ENCODE data around the gene RPP14. TPM values are rescaled to one million over a fixed set of nuclear protein-coding genes. Genes with fewer than 3 reads are reported as not detected.
"Not testable (repeated sequence)": the region's sequence is repeated elsewhere in the genome, so short reads cannot be mapped to it uniquely, and the experiment has no call there.

Gene RPP14
- total RNA-seq, 4 donors from 2014 or later, result 9.2 to 25.1 (median 18.8) TPM

DNA sequence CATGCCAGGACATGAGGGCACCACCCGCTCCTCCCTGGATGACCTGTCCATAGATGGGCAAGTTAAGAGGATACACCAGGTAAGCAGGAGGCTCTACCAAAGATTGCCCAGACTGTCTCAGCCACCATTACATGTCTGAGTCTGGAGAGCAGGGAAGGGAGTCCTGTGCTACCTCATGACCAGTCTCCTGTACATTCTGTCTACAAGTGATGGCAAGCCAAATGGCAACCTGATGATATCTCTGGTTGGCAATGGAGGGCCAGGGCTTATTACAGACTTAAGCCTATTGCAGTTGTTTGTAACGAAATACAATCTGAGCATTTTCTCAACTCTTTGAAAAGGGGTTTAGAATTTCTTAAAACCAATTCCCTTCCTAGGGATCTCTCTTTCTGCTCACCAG lies 36.7 kb upstream of the RPP14 start:
- Histone ChIP-seq H3K27me3 (no peaks in the 10 kb centered on the region), H3K9me3 (no peaks in the 10 kb centered on the region), H3K36me3 (peaks cover 0 to 16% (median 4%) of the 10 kb centered on the region in 4 donors), H3K27ac (no peak overlapping the region), H3K4me1 (peaks cover 0 to 12% (median 8%) of the 10 kb centered on the region in 4 donors), H3K4me3 (no peak overlapping the region)
- in situ Hi-C loops (cut with MboI; ENCODE audit: low pct_ligation_motif_present in 1 of 4, low pct_unique_long_range_greater_than_20kb in 1 of 4, low sequenced_read_pairs in 3 of 4) (no loop called here), intact Hi-C loops (cut with DNase I; ENCODE audit: low total_unique reads) (no loop called here)
- DNase-seq, result no peak
- WGBS, 2 donors (ENCODE audit: low coverage in 1 of 2), result 86 to 100% methylated on average over 1 to 2 of the region's 2 CpGs
- TF ChIP-seq POLR2AphosphoS5 (IDR thresholded peaks at IDR 0.05), result no peak
- TF ChIP-seq, protein P1, sequence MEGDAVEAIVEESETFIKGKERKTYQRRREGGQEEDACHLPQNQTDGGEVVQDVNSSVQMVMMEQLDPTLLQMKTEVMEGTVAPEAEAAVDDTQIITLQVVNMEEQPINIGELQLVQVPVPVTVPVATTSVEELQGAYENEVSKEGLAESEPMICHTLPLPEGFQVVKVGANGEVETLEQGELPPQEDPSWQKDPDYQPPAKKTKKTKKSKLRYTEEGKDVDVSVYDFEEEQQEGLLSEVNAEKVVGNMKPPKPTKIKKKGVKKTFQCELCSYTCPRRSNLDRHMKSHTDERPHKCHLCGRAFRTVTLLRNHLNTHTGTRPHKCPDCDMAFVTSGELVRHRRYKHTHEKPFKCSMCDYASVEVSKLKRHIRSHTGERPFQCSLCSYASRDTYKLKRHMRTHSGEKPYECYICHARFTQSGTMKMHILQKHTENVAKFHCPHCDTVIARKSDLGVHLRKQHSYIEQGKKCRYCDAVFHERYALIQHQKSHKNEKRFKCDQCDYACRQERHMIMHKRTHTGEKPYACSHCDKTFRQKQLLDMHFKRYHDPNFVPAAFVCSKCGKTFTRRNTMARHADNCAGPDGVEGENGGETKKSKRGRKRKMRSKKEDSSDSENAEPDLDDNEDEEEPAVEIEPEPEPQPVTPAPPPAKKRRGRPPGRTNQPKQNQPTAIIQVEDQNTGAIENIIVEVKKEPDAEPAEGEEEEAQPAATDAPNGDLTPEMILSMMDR (IDR thresholded peaks at IDR 0.05), result no peak
- TF ChIP-seq POLR2A (IDR thresholded peaks at IDR 0.05), result no peak
- no peak for TF ChIP-seq EP300 (IDR thresholded peaks at IDR 0.05; ENCODE audit: low read depth)

DNA sequence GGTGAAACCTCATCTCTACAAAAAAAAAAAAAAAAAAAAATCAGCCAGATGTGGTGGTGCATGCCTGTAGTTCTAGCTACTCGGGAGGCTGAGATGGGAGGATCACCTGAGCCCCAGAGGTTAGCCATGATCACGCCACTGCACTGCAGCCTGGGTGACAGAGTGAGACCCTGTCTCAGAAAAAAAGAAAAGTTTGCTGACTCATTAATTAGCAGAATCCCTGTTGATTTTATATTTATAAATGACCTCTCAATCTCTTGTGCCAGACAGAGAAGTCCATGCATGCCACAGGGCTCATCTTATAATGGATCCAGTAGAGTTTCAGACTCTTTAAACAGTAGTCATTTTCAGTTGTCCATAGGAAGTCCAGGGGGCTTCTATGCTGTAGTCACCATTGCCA lies 35.6 kb upstream of the RPP14 start:
- Histone ChIP-seq H3K27ac (no peak overlapping the region), H3K4me1 (peaks cover 0 to 12% (median 8%) of the 10 kb centered on the region in 4 donors), H3K36me3 (peaks cover 0 to 24% (median 9%) of the 10 kb centered on the region in 4 donors), H3K9me3 (no peaks in the 10 kb centered on the region), H3K4me3 (no peak overlapping the region), H3K27me3 (no peaks in the 10 kb centered on the region)
- TF ChIP-seq POLR2A (IDR thresholded peaks at IDR 0.05), result no peak
- TF ChIP-seq POLR2AphosphoS5 (IDR thresholded peaks at IDR 0.05), result no peak
- TF ChIP-seq EP300 (IDR thresholded peaks at IDR 0.05; ENCODE audit: low read depth), result no peak
- TF ChIP-seq, protein P1 (IDR thresholded peaks at IDR 0.05), result no peak
- 97% methylated on average over 2 of the region's 2 CpGs; no CpG with 5 or more reads in 1 of the 2 donors for WGBS, 2 donors (ENCODE audit: low coverage in 1 of 2)
- in situ Hi-C loops (cut with MboI; ENCODE audit: low pct_ligation_motif_present in 1 of 4, low pct_unique_long_range_greater_than_20kb in 1 of 4, low sequenced_read_pairs in 3 of 4) (no loop called here), intact Hi-C loops (cut with DNase I; ENCODE audit: low total_unique reads) (no loop called here)
- DNase-seq, result no peak

DNA sequence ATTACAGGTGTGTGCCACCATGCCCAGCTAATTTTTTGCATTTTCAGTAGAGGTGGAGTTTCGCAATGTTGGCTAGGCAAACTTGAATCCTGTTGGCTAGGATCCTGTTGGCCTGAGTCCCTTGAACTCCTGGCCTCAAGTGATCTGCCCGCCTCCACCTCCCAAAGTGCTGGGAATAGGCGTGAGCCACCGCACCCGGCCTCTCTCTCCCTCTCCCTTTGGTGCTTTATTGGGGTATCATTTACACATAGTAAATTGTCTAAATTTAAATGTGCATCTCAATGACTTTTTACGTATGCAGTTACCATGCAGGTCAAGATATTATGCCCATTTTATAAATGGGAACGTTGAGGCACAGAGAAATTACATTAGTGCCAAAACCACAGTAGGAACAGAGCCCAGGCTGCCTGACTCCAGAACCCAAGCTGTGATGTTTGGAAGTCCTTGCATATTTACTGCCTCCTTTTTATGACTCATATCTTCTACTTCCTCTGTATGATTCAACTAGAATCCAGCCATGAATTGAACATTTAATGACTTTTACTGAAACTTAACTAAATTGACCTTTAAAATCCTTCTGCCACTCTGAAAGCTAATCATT lies 34.0 kb upstream of the RPP14 start:
- in situ Hi-C loops (cut with MboI; ENCODE audit: low pct_ligation_motif_present in 1 of 4, low pct_unique_long_range_greater_than_20kb in 1 of 4, low sequenced_read_pairs in 3 of 4), result no loop called here
- Histone ChIP-seq H3K36me3 (peaks cover 0 to 24% (median 10%) of the 10 kb centered on the region in 4 donors), H3K9me3 (no peaks in the 10 kb centered on the region), H3K27ac (peak overlapping the region in 3 of 4 donors; percentile 3 to 45 (median 17)), H3K4me1 (peaks cover 0 to 12% (median 8%) of the 10 kb centered on the region in 4 donors), H3K4me3 (no peak overlapping the region), H3K27me3 (no peaks in the 10 kb centered on the region)
- intact Hi-C loops (cut with DNase I; ENCODE audit: low total_unique reads), result no loop called here
- 39 to 62% methylated on average over 3 to 7 of the region's 7 CpGs for WGBS, 2 donors (ENCODE audit: low coverage in 1 of 2)
- DNase-seq, result no peak
- TF ChIP-seq POLR2A (IDR thresholded peaks at IDR 0.05) (no peak), POLR2AphosphoS5 (IDR thresholded peaks at IDR 0.05) (no peak), EP300 (IDR thresholded peaks at IDR 0.05; ENCODE audit: low read depth) (no peak)
- TF ChIP-seq, protein P1 (IDR thresholded peaks at IDR 0.05), result no peak

DNA sequence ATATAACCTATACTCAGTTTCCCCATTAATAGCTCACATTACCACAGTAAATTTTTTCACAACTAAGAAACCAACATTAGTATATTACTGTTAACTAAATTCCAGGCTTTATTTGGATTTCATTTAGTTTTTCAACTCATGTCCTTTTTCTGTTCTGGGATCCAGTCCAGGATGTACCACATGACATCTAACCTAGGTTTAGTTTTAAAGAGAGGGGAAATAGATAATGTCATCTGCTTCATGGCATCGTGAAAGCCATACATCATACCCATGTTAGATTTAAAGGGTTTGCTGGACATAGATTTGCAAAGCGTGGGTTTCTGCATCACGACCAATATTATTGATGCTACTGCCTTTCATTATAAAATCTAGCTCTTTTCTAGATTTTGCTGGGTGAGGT lies 33.2 kb upstream of the RPP14 start:
- TF ChIP-seq POLR2A (IDR thresholded peaks at IDR 0.05), result no peak
- TF ChIP-seq EP300 (IDR thresholded peaks at IDR 0.05; ENCODE audit: low read depth), result no peak
- no peak for TF ChIP-seq POLR2AphosphoS5 (IDR thresholded peaks at IDR 0.05)
- TF ChIP-seq, protein P1 (IDR thresholded peaks at IDR 0.05), result no peak
- no peaks in the 10 kb centered on the region for H3K9me3 ChIP-seq
- H3K27me3 ChIP-seq, result no peaks in the 10 kb centered on the region
- no peak overlapping the region for H3K4me3 ChIP-seq
- intact Hi-C loops (cut with DNase I; ENCODE audit: low total_unique reads) (no loop called here), in situ Hi-C loops (cut with MboI; ENCODE audit: low pct_ligation_motif_present in 1 of 4, low pct_unique_long_range_greater_than_20kb in 1 of 4, low sequenced_read_pairs in 3 of 4) (no loop called here)
- no peak for DNase-seq
- WGBS, 2 donors (ENCODE audit: low coverage in 1 of 2), result 87 to 94% methylated on average over 3 of the region's 3 CpGs
- peak overlapping the region in 1 of 4 donors; percentile 45 for H3K27ac ChIP-seq
- peaks cover 0 to 12% (median 8%) of the 10 kb centered on the region in 4 donors for H3K4me1 ChIP-seq
- H3K36me3 ChIP-seq, result peaks cover 0 to 24% (median 8%) of the 10 kb centered on the region in 4 donors

DNA sequence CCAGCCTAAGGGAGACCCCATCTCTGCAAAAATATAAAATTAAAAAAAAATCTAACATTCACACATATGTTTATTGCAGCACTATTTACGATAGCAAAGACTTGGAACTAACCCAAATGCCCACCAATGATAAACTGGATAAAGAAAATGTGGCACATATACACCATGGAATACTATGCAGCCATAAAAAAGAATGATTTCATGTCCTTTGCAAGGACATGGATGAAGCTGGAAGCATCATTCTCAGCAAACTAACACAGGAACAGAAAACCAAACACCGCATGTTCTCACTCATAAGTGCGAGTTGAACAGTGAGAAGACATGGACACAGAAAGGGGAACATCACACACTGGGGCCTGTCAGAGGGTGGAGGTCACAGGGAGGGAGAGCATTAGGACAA lies 32.7 kb upstream of the RPP14 start:
- in situ Hi-C loops (cut with MboI; ENCODE audit: low pct_ligation_motif_present in 1 of 4, low pct_unique_long_range_greater_than_20kb in 1 of 4, low sequenced_read_pairs in 3 of 4); intact Hi-C loops (cut with DNase I; ENCODE audit: low total_unique reads): not testable (repeated sequence)
- H3K36me3 ChIP-seq, result peaks cover 0 to 20% (median 6%) of the 10 kb centered on the region in 4 donors

More for the DNA sequence above, 32.7 kb upstream of the RPP14 start:
- not testable (repeated sequence) for H3K9me3 ChIP-seq, DNase-seq, H3K4me3 ChIP-seq, H3K27me3 ChIP-seq, H3K27ac ChIP-seq
- H3K4me1 ChIP-seq, result peaks cover 0 to 12% (median 8%) of the 10 kb centered on the region in 4 donors
- WGBS, 2 donors (ENCODE audit: low coverage in 1 of 2), result 91 to 95% methylated on average over 3 of the region's 3 CpGs
